DND-41 (cell line): ENCODE measurements around the gene WDR11.

ENCODE experiments used
- ATAC-seq: fragments of 200-7000 bp; cut with Tn5 transposase; 3 replicates; pipeline ENCODE4 v1.9.1; 2021; ENCODE audit warnings: low read depth; ENCODE audit not compliant: insufficient read depth
- DNase-seq: peaks from one replicate; pipeline ENCODE4 v3.0.0-alpha.2; 2020
- H2AFZ ChIP-seq: 2 replicates; pipeline ENCODE4 v1.6.0; 2012; ENCODE audit warnings: low read depth, low read length
- H3K27ac ChIP-seq: 2 replicates; pipeline ENCODE4 v1.5.1; 2012; ENCODE audit warnings: low read length, inconsistent platforms
- H3K27me3 ChIP-seq: fragments of 200-600 bp; sonication (generic); 2 replicates; pipeline ENCODE4 v1.6.0; 2012; ENCODE audit warnings: low read length, mild to moderate bottlenecking, inconsistent platforms; ENCODE audit not compliant: insufficient read depth, poor library complexity
- H3K36me3 ChIP-seq: 2 replicates; pipeline ENCODE4 v1.5.1; 2012; ENCODE audit warnings: low read length, inconsistent platforms; ENCODE audit not compliant: insufficient read depth
- H3K4me1 ChIP-seq: 2 replicates; pipeline ENCODE4 v1.5.1; 2012; ENCODE audit warnings: mild to moderate bottlenecking, low read length; ENCODE audit not compliant: insufficient read depth
- H3K4me2 ChIP-seq: 2 replicates; pipeline ENCODE4 v1.6.0; 2012; ENCODE audit warnings: mild to moderate bottlenecking, moderate library complexity, low read length, inconsistent platforms; ENCODE audit not compliant: insufficient read depth
- H3K4me3 ChIP-seq, 2 experiments: fragments of 200-600 bp in 1 of 2; shearing (Covaris generic) in 1 of 2; 2 replicates each; pipeline ENCODE4 v1.5.1; 2012 to 2016; ENCODE audit warnings: inconsistent platforms in 2 of 2, low read length in 2 of 2, mild to moderate bottlenecking in 2 of 2, low read depth in 1 of 2, moderate library complexity in 1 of 2
- H3K79me2 ChIP-seq: 2 replicates; pipeline ENCODE4 v1.6.0; 2012; ENCODE audit warnings: low read length, inconsistent platforms; ENCODE audit not compliant: insufficient read depth
- H3K9ac ChIP-seq: 2 replicates; pipeline ENCODE4 v1.6.0; 2012; ENCODE audit warnings: low read depth, mild to moderate bottlenecking, inconsistent platforms, low read length, moderate library complexity
- H3K9me3 ChIP-seq: 2 replicates; pipeline ENCODE4 v1.5.1; 2012; ENCODE audit warnings: low read length, moderate library complexity, mild to moderate bottlenecking, inconsistent platforms; ENCODE audit not compliant: insufficient read depth, severe bottlenecking
- H4K20me1 ChIP-seq: 2 replicates; pipeline ENCODE4 v1.6.0; 2012; ENCODE audit warnings: low read length; ENCODE audit not compliant: insufficient read depth
- CTCF ChIP-seq: IDR thresholded peaks from 2 replicates; pipeline ENCODE4 v1.5.1; 2012; ENCODE audit warnings: borderline replicate concordance, low read length, moderate library complexity, mild to moderate bottlenecking; ENCODE audit not compliant: poor library complexity, severe bottlenecking; ENCODE audit errors: extremely low read depth
- EZH2 ChIP-seq: IDR thresholded peaks from 3 replicates; pipeline ENCODE4 v1.6.1; 2012; ENCODE audit warnings: borderline replicate concordance, low read depth, mild to moderate bottlenecking, moderate library complexity, low read length, inconsistent platforms; ENCODE audit not compliant: severe bottlenecking

WDR11 gene

GRCh38 chr10:120942806-120943413 is 91.7 kb downstream of the WDR11 start:
- no peaks in the 10 kb centered on the region for H3K9me3 ChIP-seq
- no peak overlapping the region for H3K4me3 ChIP-seq
- no peaks in the 10 kb centered on the region for H3K36me3 ChIP-seq
- H3K79me2 ChIP-seq = no peaks in the 10 kb centered on the region
- peak; percentile 75 for DNase-seq
- peaks cover 4% of the 10 kb centered on the region for H3K27me3 ChIP-seq
- TF ChIP-seq EZH2 (no peak), CTCF (peak; percentile 91)
- no peak overlapping the region for H3K9ac ChIP-seq
- H3K4me2 ChIP-seq = peak overlapping the region; percentile 18; the same call in 1 of the 2 replicates
- peak; percentile 96 for ATAC-seq
- peak overlapping the region; percentile 63; the same call in 1 of the 2 replicates for H2AFZ ChIP-seq
- no peak overlapping the region for H3K27ac ChIP-seq
- H3K4me1 ChIP-seq = peaks cover 5% of the 10 kb centered on the region; the same call in 1 of the 2 replicates
- H4K20me1 ChIP-seq = no peaks in the 10 kb centered on the region; the same call in 1 of the 2 replicates

GRCh38 chr10:120943542-120943941 is 92.4 kb downstream of the WDR11 start:
- Histone ChIP-seq H3K9ac (no peak overlapping the region), H3K4me3 (no peak overlapping the region), H3K4me2 (no peak overlapping the region), H3K9me3 (no peaks in the 10 kb centered on the region), H3K36me3 (no peaks in the 10 kb centered on the region), H2AFZ (no peak overlapping the region), H4K20me1 (no peaks in the 10 kb centered on the region; the same call in 1 of the 2 replicates), H3K79me2 (no peaks in the 10 kb centered on the region), H3K27ac (no peak overlapping the region), H3K27me3 (peaks cover 4% of the 10 kb centered on the region), H3K4me1 (peaks cover 5% of the 10 kb centered on the region; the same call in 1 of the 2 replicates)
- no peak for DNase-seq
- ATAC-seq = no peak
- no peak for TF ChIP-seq EZH2
- no peak for TF ChIP-seq CTCF

- Histone ChIP-seq H3K4me1 (peaks cover 5% of the 10 kb centered on the region; the same call in 1 of the 2 replicates), H3K4me2 (no peak overlapping the region), H3K9me3 (no peaks in the 10 kb centered on the region), H3K36me3 (no peaks in the 10 kb centered on the region), H3K27me3 (peaks cover 4% of the 10 kb centered on the region), H3K27ac (no peak overlapping the region), H3K4me3 (no peak overlapping the region), H3K79me2 (no peaks in the 10 kb centered on the region), H2AFZ (no peak overlapping the region), H4K20me1 (no peaks in the 10 kb centered on the region; the same call in 1 of the 2 replicates), H3K9ac (no peak overlapping the region)
- no peak for TF ChIP-seq CTCF
- no peak for TF ChIP-seq EZH2
- DNase-seq (no peak), ATAC-seq (no peak)
Measured at GRCh38 chr10:120944586-120945125, 93.5 kb downstream of the WDR11 start.
